Skin of body (tissue), 2 donors: ENCODE results near the gene SHANK1. TPM values are rescaled to one million over a fixed set of nuclear protein-coding genes. Genes with fewer than 3 reads are reported as not detected.
"Not testable (repeated sequence)": the region's sequence is repeated elsewhere in the genome, so short reads cannot be mapped to it uniquely, and the experiment has no call there.

Experiments used
- DNase-seq: peaks from one replicate; lab custom pipeline; 2025; lab: John Stamatoyannopoulos, UW
- total RNA-seq: library from RNA; depleted of rRNA; stranded (reverse); fragments of >200 nt; gene quantifications from one replicate; pipeline ENCODE4 v1.2.3, GENCODE V29; 2014

The SHANK1 gene
- total RNA-seq, 1 donor from 2014 or later: 2.9 TPM

DNA sequence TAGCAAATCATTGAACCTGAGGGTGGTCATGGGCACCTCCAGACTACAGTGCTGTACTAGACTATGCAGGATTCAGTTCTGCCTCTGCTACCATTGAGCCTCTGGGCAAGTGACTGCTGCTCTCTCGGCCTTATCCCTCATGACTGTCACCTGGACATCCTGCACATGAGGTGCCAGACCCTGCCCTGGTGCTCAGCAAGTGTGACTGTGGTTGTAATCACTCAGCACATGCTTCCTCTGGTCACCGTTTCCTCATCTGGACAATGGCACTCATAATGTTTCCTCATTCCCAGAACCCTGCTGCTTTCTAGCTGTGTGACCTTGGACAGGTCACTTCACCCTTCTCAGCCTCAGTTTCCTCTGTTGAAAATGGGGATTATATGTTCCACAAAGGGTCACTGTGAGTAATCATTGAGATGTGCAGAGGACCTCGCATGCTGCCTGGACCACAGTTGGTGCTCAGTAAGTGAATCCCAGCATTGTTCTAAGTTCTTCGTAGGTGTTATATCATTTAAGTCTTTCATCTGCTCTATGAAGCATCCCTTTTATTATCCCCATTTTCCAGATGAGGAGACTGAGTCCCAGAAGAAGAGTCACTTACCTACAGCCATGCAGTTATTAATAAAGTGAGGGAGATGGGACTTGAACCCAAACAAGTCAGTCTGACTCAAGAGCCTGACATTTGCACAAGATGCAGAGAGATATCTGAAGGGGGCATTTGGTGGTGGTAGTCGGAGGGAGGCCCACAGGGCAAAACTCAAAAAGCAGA, 83.1 kb downstream of the SHANK1 start:
- no peak for DNase-seq

DNA sequence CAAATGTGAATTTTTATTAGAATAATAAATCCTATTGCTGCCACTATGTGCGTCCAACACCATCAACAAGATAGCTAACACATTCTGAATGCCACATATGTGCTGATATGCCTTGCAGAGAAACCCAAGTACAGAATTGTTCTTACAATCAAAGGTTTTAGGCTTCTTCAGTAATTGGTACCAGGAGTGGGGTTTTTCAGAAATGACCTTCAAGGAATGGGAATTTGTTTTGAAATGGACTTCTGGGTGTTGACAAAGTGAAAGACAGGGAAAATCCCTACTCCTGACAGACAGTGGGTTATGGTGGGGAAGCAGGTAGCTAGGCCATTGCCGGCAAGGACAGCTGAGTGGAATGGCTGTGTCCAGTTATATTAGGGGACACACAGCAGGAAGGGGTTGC, 85.6 kb downstream of the SHANK1 start:
- DNase-seq: no peak

DNA sequence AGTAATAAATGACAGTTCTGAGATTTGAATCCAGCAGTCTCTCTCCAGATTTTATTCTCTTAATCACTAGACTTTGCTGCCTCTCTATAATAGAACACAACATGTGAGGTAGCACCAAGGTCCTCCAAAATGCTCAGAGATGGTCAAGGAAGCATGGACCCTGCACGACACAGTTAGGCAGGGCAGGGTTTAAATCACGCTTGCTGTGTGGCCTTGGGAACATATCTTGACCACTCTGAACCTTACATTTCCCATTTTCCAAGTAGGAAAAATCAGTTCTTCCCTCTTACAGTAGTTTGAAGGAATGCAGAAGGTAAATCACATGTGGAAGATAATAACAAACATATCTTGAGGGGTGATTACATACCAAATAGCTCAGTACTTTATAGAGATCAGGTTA, 86.2 kb downstream of the SHANK1 start:
- DNase-seq: no peak

DNA sequence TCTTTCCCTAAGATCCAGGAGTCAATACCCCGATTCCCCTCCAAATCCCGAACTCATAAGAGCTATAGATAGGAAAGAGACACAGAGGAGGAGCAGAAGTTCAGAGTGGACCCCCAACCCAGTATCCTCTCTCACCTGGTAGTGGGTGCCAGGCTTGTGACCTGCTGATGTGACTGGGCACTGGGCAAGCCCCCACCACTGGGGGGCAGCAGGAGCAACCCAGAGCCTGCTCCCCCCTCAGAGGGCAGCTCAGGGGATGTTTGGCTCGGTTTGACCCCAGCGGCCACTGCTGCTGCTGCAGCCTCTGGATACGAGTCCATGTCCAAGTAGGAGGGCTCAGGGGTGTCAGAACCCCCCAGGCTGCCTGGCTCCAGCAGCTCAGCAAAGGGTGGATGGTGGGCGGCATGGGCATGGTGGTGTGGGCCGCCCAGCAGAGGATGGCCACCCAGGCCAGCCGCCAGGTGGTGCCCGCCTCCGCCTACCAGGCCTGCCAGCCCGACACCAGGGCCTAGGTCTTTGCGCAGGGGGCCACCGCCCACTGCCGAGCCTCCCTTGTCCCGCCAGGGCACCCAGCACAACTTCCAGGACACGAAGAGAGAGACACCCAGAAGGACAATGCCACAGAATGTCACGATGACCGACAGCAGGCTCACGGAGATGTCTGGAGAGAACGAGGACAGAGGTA, 87.3 kb downstream of the SHANK1 start:
- no peak for DNase-seq

DNA sequence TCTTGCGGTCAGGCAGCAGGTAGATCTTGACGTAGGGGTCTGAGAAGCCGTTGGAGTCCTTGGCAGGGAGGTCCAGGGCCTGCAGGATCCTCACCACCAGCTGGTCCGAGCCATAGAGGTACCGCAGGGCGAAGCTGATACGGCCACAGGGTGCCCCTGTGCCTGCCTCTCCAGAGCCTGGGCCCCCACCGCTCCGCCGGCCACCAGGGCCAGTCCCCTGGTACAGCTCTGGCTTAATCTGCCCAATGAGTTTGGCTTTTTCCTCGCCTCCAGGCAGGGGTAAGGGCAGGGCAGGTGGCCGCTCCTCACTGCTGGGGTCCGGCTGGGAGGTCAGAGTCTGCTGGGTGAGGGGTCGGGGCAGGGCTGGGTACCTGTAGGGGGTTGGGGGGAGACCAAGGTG, 89.8 kb downstream of the SHANK1 start:
- DNase-seq: no peak

DNA sequence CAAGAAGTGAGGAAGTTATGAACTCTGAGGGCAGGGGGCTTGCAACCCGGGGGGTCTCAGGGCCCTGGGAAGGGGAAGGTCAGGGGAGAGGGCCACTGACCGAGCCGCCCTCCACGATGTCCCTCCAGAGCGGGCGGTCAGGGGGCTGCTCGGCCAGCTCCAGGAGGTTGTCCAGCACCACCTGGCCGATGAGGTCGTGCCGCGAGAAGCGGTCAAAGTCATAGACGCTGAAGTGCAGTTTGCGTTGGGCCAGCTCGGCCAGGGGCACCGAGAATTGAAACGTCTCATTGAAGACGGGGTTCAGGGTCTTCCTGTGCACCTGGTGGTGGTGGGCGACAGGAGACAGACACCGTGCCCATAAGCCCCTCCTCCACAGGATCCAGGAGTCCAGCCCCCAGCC, 90.4 kb downstream of the SHANK1 start:
- no peak for DNase-seq

DNA sequence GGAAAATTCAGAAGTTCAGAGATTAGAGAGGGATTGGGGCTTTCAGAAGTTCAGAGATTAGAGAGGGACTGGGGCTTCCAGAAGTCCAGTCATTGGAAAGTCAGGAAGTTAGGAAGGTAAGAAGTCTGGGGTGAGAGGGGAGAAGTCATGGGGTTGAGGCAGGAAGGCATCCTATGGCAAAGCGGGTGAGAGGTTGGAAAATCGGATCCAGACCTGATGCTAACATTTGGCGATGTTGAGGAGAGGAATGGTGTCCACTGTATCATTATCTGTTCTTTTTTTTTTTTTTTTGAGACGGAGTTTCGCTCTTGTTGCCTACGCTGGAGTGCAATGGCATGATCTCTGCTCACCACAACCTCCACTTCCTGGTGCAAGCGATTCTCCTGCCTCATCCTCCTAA, 91.1 kb downstream of the SHANK1 start:
- DNase-seq: no peak

DNA sequence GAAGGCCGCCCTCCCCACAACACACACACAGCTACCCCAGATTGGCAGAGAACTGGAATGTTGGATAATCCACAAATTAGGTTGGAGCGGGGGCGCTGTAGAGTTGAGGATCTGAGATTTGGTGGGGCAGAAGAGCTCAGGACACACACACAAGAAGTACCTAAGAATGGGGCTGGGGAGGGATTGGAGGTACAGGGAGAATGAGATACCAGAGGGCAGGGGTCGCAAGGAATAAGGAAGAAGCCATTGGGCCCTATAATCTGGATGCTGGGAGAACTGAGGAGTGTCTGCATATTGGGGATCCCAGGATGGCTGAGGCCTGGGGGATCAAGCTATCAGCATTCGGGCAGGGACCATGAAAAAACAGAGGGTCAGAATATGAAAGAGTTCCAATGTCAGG, 91.5 kb downstream of the SHANK1 start:
- no peak for DNase-seq

DNA sequence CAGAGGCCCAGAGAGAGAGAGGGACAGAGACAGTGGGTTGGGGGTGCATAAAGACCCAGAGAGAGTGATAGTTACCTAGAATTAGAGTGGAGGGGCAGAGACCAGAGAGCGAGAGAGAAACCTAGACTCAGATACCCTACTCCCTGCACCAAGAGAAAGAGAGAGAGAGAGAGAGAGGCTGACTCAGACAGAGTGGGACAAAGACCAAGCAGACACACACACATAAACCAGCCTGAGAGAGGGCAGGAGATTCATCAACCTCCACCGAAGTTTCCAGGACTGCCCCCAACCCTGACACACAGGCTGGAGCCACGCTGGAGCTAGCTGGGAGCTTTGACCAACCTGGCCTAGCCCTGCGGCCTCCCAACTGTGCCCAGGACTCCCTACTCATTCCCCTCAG, 92.8 kb downstream of the SHANK1 start:
- no peak for DNase-seq

DNA sequence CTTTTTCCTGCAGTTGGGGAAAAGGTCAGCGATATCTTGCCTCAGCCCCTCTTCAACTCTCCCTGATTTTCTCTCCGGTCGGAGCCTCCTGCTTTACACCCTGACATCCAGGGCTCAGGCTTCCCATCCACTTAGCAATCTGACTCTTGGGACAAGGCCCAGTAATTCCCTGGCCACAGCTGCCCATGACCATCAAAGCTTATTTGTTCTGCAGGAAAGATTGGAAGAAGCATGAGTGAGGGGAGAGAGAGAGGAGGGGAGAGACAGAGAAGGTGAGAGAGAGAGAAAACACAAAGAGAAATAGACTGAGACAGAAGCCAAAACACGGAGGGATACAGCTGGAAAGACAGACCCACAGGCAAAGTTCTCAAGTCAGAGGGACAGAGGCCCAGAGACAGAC, 93.6 kb downstream of the SHANK1 start:
- DNase-seq: no peak

DNA sequence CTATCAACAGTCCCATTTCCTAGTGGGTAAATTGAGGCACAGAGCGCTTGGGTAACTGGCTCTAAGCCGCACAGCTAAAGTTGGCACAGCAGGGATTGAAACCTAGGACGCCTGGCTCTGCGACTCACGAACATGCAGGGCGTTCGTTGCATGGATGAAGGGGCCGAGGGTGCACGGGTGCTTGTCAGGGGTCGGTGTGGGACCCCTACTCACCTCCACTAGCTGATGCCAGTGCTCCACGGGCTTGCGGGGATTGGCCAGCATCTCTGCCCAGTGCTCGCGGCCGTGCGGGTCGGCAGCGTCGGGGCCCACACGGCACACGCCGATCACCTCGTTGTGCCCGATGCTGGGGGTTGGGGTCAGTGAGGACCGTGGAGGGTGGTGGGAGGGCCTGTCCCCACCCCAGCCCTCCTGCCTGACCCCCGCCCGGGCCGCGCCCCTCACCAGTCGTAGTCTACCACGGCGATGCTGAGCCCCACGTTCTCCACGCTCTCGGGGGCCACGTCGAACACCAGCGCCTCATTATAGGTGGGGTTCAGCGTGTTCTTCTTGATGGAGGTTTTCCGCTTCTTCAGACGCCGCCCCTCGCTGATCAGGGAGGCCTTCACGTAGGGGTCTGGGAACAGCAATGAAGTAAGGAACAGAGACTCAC, 94.5 kb downstream of the SHANK1 start:
- no peak for DNase-seq

DNA sequence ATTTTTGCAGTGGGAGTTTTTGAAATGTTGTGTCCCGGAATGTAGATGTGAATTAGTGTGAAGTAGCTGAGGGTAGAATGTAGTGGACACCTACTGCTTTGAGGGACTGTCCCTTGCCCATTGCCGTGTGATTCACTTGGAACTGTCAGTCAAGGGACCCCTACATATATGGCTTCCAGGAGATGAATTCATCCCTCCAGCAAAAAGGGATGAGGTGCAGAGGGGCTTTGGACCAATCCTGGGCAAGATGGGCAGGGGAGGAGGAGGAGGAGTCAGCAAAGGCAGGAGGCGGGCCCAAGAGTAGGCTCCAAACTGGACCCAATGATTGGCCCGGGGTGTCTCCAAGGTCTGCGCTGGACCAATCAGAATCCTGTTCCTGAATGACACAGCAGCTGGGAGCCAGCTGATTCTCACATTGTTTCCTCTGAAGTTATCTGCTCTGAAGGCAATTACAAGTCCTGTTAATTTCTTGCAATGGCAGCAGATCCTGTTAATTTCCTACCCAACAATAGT, 99.2 kb downstream of the SHANK1 start:
- DNase-seq: not testable (repeated sequence)

DNA sequence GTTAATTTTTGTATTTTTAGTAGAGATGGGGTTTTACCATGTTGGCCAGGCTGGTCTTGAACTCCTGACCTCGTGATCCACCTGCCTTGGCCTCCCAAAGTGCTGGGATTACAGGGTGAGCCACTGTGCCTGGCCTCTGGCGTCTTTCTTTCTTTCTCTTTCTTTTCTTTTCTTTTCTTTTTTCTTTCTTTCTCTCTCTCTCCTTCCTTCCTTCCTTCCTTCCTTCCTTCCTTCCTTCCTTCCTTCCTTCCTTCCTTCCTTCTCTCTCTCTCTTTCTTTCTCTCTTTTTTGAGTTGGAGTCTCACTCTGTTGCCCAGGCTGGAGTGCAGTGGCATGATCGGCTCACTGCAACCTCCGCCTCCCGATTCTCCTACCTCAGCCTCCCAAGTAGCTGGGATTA, 100.4 kb downstream of the SHANK1 start:
- not testable (repeated sequence) for DNase-seq

DNA sequence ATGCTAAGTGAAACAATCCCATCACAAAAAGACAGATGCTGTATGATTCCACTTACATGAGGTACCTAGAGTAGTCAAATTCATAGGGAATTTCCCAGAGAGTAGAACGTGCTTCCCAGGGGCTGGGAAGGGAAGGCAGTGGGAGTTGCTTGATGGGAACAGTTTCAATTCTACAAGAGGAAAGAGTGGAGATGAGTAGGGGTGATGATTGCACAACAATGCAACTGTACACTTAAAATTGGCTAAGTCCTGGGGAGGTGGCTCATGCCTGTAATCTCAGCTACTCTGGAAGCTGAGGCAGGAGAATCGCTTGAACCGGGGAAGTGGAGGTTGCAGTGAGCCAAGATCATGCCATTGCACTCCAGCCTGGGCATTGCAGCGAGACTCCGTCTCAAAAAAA, 101.2 kb downstream of the SHANK1 start:
- DNase-seq: not testable (repeated sequence)

DNA sequence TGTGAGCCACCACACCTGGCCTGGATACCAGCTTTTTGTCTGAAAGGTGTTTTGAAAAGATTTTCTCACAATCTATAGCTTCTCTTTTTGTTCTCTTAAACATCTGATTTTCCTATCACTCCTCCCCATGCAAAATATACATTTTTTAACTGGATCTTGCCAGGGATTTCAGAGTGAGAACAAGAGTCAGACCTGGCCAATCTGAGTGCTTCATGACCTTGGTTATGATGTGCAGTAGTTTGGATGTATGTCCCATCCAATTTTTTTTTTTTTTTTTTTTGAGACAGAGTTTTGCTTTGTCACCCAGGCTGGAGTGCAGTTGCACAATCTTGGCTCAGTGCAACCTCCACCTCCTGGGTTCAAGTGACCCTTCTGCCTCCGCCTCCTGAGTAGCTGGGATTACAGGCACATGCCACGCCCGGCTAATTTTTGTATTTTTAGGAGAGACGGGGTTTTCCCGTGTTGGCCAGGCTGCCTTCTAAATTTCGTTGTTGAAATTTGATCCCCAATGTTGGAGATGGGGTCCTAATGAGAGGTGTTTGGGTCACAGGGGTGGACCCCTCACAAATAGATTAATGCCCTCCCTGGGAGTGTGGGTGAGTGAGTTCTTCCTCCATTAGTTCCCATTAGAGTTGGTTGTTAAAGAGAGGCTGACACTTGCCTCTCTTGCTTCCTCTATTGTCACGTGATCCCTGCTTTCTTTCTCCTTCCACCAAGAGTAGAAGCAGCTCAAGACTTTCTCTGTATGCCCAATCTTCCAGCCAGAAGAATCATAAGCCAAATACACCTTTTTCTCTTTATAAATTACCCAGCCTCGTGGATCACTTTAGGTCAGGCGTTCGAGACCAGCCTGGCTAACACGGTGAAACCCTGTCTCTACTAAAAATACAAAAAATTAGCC, 106.8 kb downstream of the SHANK1 start:
- DNase-seq: not testable (repeated sequence)

Other genes starting within 250 kb of the SHANK1 start
- gene EMC10, start 243.3 kb downstream of the SHANK1 start, total RNA-seq: 27.5 TPM
- gene GARIN5A, start 243.0 kb downstream of the SHANK1 start, total RNA-seq: 0.69 TPM
- 8.1 TPM for gene JOSD2, start 208.6 kb downstream of the SHANK1 start, total RNA-seq
- gene ASPDH, start 205.9 kb downstream of the SHANK1 start, total RNA-seq: not detected
- gene LRRC4B, start 151.4 kb downstream of the SHANK1 start, total RNA-seq: 5.1 TPM
- 0.10 TPM for gene SYT3, start 79.9 kb downstream of the SHANK1 start, total RNA-seq
- not detected for gene C19orf81, start 70.4 kb downstream of the SHANK1 start, total RNA-seq
- 27.2 TPM for gene CLEC11A, start 3.6 kb upstream of the SHANK1 start, total RNA-seq
- not detected for gene GPR32, start 50.7 kb upstream of the SHANK1 start, total RNA-seq
- not detected for gene ACP4, start 70.6 kb upstream of the SHANK1 start, total RNA-seq
- 7.9 TPM for gene KLK1, start 104.0 kb upstream of the SHANK1 start, total RNA-seq
- gene KLK15, start 113.8 kb upstream of the SHANK1 start, total RNA-seq: not detected
- gene KLK3, start 135.1 kb upstream of the SHANK1 start, total RNA-seq: not detected
- not detected for gene KLK2, start 153.6 kb upstream of the SHANK1 start, total RNA-seq
- 0.10 TPM for gene KLK4, start 191.6 kb upstream of the SHANK1 start, total RNA-seq
- 21.0 TPM for gene KLK5, start 233.2 kb upstream of the SHANK1 start, total RNA-seq
- gene KLK6, start 249.8 kb upstream of the SHANK1 start, total RNA-seq: 7.3 TPM